Measurements from ENCODE around the gene DSPP. TPM values are rescaled to one million over a fixed set of nuclear protein-coding genes. Genes with fewer than 3 reads are reported as not detected.

DSPP gene
- polyA plus RNA-seq, 1 experiment = not detected

- DNase-seq (ENCODE audit: low read depth) = no peak
- H3K4me3 ChIP-seq (ENCODE audit: low read depth, low read length) = no peak overlapping the region
- no peaks in the 10 kb centered on the region for H3K36me3 ChIP-seq (ENCODE audit: control insufficient read depth, insufficient read depth, low read length)
- TF ChIP-seq CTCF (IDR thresholded peaks at IDR 0.05; ENCODE audit: insufficient read depth, low read depth, low read length) = no peak
- ChIA-PET CTCF (no interaction called here), POLR2A (no interaction called here)
- H3K27me3 ChIP-seq (ENCODE audit: control insufficient read depth, insufficient read depth, low read length) = no peaks in the 10 kb centered on the region
Measured at GRCh38 chr4:87601361-87601760, 7.0 kb upstream of the DSPP start.

- TF ChIP-seq CTCF (IDR thresholded peaks at IDR 0.05; ENCODE audit: insufficient read depth, low read depth, low read length) = no peak
- no peak for DNase-seq (ENCODE audit: low read depth)
- Histone ChIP-seq H3K27me3 (ENCODE audit: control insufficient read depth, insufficient read depth, low read length) (no peaks in the 10 kb centered on the region), H3K4me3 (ENCODE audit: low read depth, low read length) (no peak overlapping the region), H3K36me3 (ENCODE audit: control insufficient read depth, insufficient read depth, low read length) (no peaks in the 10 kb centered on the region)
- ChIA-PET POLR2A (no interaction called here), CTCF (no interaction called here)
Measured at GRCh38 chr4:87614292-87614890, 6.1 kb downstream of the DSPP start.

GRCh38 chr4:87616268-87616667 is 7.9 kb downstream of the DSPP start:
- no peak overlapping the region for H3K4me3 ChIP-seq (ENCODE audit: low read depth, low read length)
- H3K27me3 ChIP-seq (ENCODE audit: control insufficient read depth, insufficient read depth, low read length) = no peaks in the 10 kb centered on the region; the same call in 1 of the 2 replicates
- no peaks in the 10 kb centered on the region for H3K36me3 ChIP-seq (ENCODE audit: control insufficient read depth, insufficient read depth, low read length)
- ChIA-PET CTCF (no interaction called here), POLR2A (no interaction called here)
- TF ChIP-seq CTCF (IDR thresholded peaks at IDR 0.05; ENCODE audit: insufficient read depth, low read depth, low read length) = no peak
- no peak for DNase-seq (ENCODE audit: low read depth)

GRCh38 chr4:87620086-87620485 is 11.8 kb downstream of the DSPP start:
- DNase-seq (ENCODE audit: low read depth) = no peak
- Histone ChIP-seq H3K4me3 (ENCODE audit: low read depth, low read length) (no peak overlapping the region), H3K36me3 (ENCODE audit: control insufficient read depth, insufficient read depth, low read length) (no peaks in the 10 kb centered on the region), H3K27me3 (ENCODE audit: control insufficient read depth, insufficient read depth, low read length) (no peaks in the 10 kb centered on the region; the same call in 1 of the 2 replicates)
- CTCF ChIA-PET = no interaction called here
- POLR2A ChIA-PET = no interaction called here
- TF ChIP-seq CTCF (IDR thresholded peaks at IDR 0.05; ENCODE audit: insufficient read depth, low read depth, low read length) = no peak

- POLR2A ChIA-PET = no interaction called here
- CTCF ChIA-PET = no interaction called here
- no peak overlapping the region for H3K4me3 ChIP-seq (ENCODE audit: low read depth, low read length)
- no peaks in the 10 kb centered on the region; the same call in 1 of the 2 replicates for H3K27me3 ChIP-seq (ENCODE audit: control insufficient read depth, insufficient read depth, low read length)
- H3K36me3 ChIP-seq (ENCODE audit: control insufficient read depth, insufficient read depth, low read length) = no peaks in the 10 kb centered on the region
- no peak for DNase-seq (ENCODE audit: low read depth)
- TF ChIP-seq CTCF (IDR thresholded peaks at IDR 0.05; ENCODE audit: insufficient read depth, low read depth, low read length) = no peak
Measured at GRCh38 chr4:87620491-87620890, 12.2 kb downstream of the DSPP start.

All from BJ (cell line).